PC-3 (cell line): ENCODE data around the gene RAD21L1.

Source experiments
- CTCF ChIP-seq: fragments of 300-600 bp; sonication (generic); conservative IDR thresholded peaks from 2 replicates; pipeline ENCODE4 v1.5.1; 2017; ENCODE audit warnings: antibody characterized with exemption, low read depth, mild to moderate bottlenecking, low read length
- EZH2 ChIP-seq: fragments of 300-600 bp; sonication (generic); IDR thresholded peaks from one replicate; pipeline ENCODE4 v1.6.1; 2017; ENCODE audit warnings: antibody characterized with exemption, mild to moderate bottlenecking, low read length; ENCODE audit not compliant: unreplicated experiment

- TF ChIP-seq EZH2 (no peak), CTCF (no peak)
Observed at GRCh38 chr20:1212023-1212422, 13.8 kb upstream of the RAD21L1 start.
